ENCODE results near the gene OPCML. TPM values are rescaled to one million over a fixed set of nuclear protein-coding genes. Genes with fewer than 3 reads are reported as not detected.
A peak's percentile ranks its signal among the peaks of the same experiment; 100 is the strongest.

Gene OPCML
- total and polyA plus RNA-seq, 2 of the 13 experiments (the other 11 are each of a cell fraction or from before 2014, with no cell fraction given) = not detected

- POLR2A ChIA-PET = no interaction called here
- in situ Hi-C loops (cut with HindIII; ENCODE audit: extremely low pct_ligation_motif_present, low pct_unique_long_range_greater_than_20kb) (no loop called here), intact Hi-C loops (cut with micrococcal nuclease; ENCODE audit: unreplicated experiment) (no loop called here)
- 4% methylated on average over 4 of the region's 4 CpGs for WGBS (ENCODE audit: low lambda C conversion rate)
- H3K27me3 ChIP-seq (ENCODE audit: control insufficient read depth in 1 of 2, insufficient read depth in 2 of 2, low read length in 2 of 2) = no peaks in the 10 kb centered on the region
- CTCF ChIA-PET (ENCODE audit: low intra/inter-chr PET ratio, low total read pairs) = no interaction called here
- H3K79me2 ChIP-seq (ENCODE audit: insufficient read depth, low read length) = no peaks in the 10 kb centered on the region
- H3K9ac ChIP-seq (ENCODE audit: insufficient read depth, low read depth, low read length) = no peak overlapping the region
- no peaks in the 10 kb centered on the region for H3K9me3 ChIP-seq (ENCODE audit: low read length)
- TF ChIP-seq MAFF (IDR thresholded peaks at IDR 0.05; ENCODE audit: low read depth, low read length) (0 out of 2 replicates have a peak, but pooled peaks have one; percentile 20), RBM22 (optimal IDR thresholded peaks at IDR 0.05; ENCODE audit: low read length) (no peak), ZNF792 (CRISPR knock-in tag; IDR thresholded peaks at IDR 0.05) (no peak), MAFK (conservative IDR thresholded peaks at IDR 0.05 in 1 of 2, IDR thresholded peaks at IDR 0.05 in 1 of 2; ENCODE audit: low read length in 2 of 2) (peak; percentile 48 to 64; a peak in 3 of 4 replicates), PAF1 (CRISPR knock-in tag; IDR thresholded peaks at IDR 0.05) (no peak), ZNF318 (CRISPR knock-in tag; IDR thresholded peaks at IDR 0.05) (no peak)
- no TSS peak for BruUV-seq (replicated peaks)
- H4K20me1 ChIP-seq (ENCODE audit: insufficient read depth, low read length) = no peaks in the 10 kb centered on the region
- H3K36me3 ChIP-seq (replicated peaks in 1 of 2; ENCODE audit: control insufficient read depth in 1 of 2, insufficient read depth in 2 of 2, low read length in 2 of 2) = no peaks in the 10 kb centered on the region
- H3K4me2 ChIP-seq (ENCODE audit: low read depth, low read length) = no peak overlapping the region
- H3K4me1 ChIP-seq (ENCODE audit: insufficient read depth, low read length) = no peaks in the 10 kb centered on the region
- DNase-seq (ENCODE audit: low spot score) (no peak), FAIRE-seq (no peak), ATAC-seq (no peak)
- no peak overlapping the region for H3K27ac ChIP-seq (ENCODE audit: extremely low read length, insufficient read depth, low read length)
- no peak overlapping the region for H3K4me3 ChIP-seq (replicated peaks in 1 of 3; ENCODE audit: insufficient read depth in 1 of 3, low read depth in 2 of 3, low read length in 3 of 3)
- H2AFZ ChIP-seq (ENCODE audit: low read length) = no peak overlapping the region
These were observed 129.8 kb downstream of the OPCML start for GRCh38 chr11:133402551-133402950.

Data from HepG2 (cell line).